T-cell (primary cell): Measurements from ENCODE around the gene SERPINC1. TPM values are rescaled to one million over a fixed set of nuclear protein-coding genes. Genes with fewer than 3 reads are reported as not detected.
"Not testable (repeated sequence)": the region's sequence is repeated elsewhere in the genome, so short reads cannot be mapped to it uniquely, and the experiment has no call there.

Experiments
- ATAC-seq, 4 experiments: fragments of 200-7000 bp in 3 of 4; fragments of 150-1000 bp in 1 of 4; cut with Tn5 transposase; replicated peaks in 1 of 4; 1 replicate in 3 of 4; 2 replicates in 1 of 4; pipeline ENCODE4 v1.10.0; 2021; ENCODE audit warnings: moderate library complexity in 3 of 4, mild to moderate bottlenecking in 2 of 4, moderate number of reproducible peaks in 1 of 4
- CTCF ChIA-PET, 2 donors: fragments of 300-600 bp; sonication (Branson Sonifier 250); formaldehyde crosslinking; loops; one replicate each; lab custom pipeline; 2022; ENCODE audit warnings: antibody characterized with exemption in 2 of 2; lab: Charles Lee
- POLR2A ChIA-PET, 2 donors: fragments of 300-600 bp; sonication (Branson Sonifier 250); formaldehyde crosslinking; loops; one replicate each; lab custom pipeline; 2022; ENCODE audit warnings: antibody characterized with exemption in 2 of 2; lab: Charles Lee
- DNase-seq, 35 experiments: peaks; one replicate each; pipeline versions ENCODE4 v3.0.0 to v3.0.0-alpha.2; 2013 to 2023
- H3K27ac ChIP-seq: one replicate; pipeline ENCODE4 v1.5.1; 2013; ENCODE audit warnings: low read length
- H3K27me3 ChIP-seq, 2 experiments: replicated peaks in 1 of 2; 1 replicate in 1 of 2; 2 replicates in 1 of 2; pipeline versions ENCODE4 v1.6.1 to v1.7.0; 2013; ENCODE audit warnings: low read length in 1 of 2, mixed read lengths in 1 of 2; ENCODE audit not compliant: control insufficient read depth in 2 of 2, insufficient read depth in 2 of 2; ENCODE audit errors: extremely low read depth in 1 of 2
- H3K36me3 ChIP-seq, 2 donors: 1 replicate in 1 of 2; 2 replicates in 1 of 2; pipeline versions ENCODE4 v1.6.1 to v1.7.0; 2013; ENCODE audit warnings: low read length in 1 of 2; ENCODE audit not compliant: control insufficient read depth in 2 of 2, insufficient read depth in 1 of 2; ENCODE audit errors: extremely low read depth in 1 of 2
- H3K4me1 ChIP-seq, 2 experiments: 1 replicate in 1 of 2; 2 replicates in 1 of 2; pipeline versions ENCODE4 v1.6.1 to v1.7.0; 2013; ENCODE audit warnings: low read length in 2 of 2, mixed read lengths in 1 of 2; ENCODE audit not compliant: insufficient read depth in 2 of 2, control insufficient read depth in 1 of 2; ENCODE audit errors: extremely low read depth in 1 of 2
- H3K4me3 ChIP-seq, 2 donors: 1 replicate in 1 of 2; 2 replicates in 1 of 2; pipeline versions ENCODE4 v1.5.1 to v1.7.0; 2013; ENCODE audit warnings: mild to moderate bottlenecking in 2 of 2, low read length in 1 of 2, moderate library complexity in 1 of 2; ENCODE audit not compliant: control insufficient read depth in 1 of 2; ENCODE audit errors: extremely low read depth in 1 of 2
- H3K9me3 ChIP-seq: 2 replicates; pipeline ENCODE4 v1.7.0; 2013
- H3K27ac Mint-ChIP-seq, 2 donors: one replicate each; pipeline ENCODE4 v1.8.0; 2020 to 2021; ENCODE audit warnings: mild to moderate bottlenecking in 2 of 2, mixed read lengths in 2 of 2
- H3K27me3 Mint-ChIP-seq, 2 donors: one replicate each; pipeline ENCODE4 v1.8.0; 2021 to 2022; ENCODE audit warnings: mixed read lengths in 2 of 2
- H3K36me3 Mint-ChIP-seq: one replicate; pipeline ENCODE4 v1.8.0; 2021; ENCODE audit warnings: mixed read lengths
- H3K4me1 Mint-ChIP-seq, 3 donors: one replicate each; pipeline ENCODE4 v1.8.0; 2020 to 2022; ENCODE audit warnings: mixed read lengths in 3 of 3, mild to moderate bottlenecking in 1 of 3
- H3K4me3 Mint-ChIP-seq, 3 donors: one replicate each; pipeline ENCODE4 v1.8.0; 2020 to 2022; ENCODE audit warnings: mild to moderate bottlenecking in 3 of 3, mixed read lengths in 3 of 3, moderate library complexity in 3 of 3
- H3K9me3 Mint-ChIP-seq, 3 donors: one replicate each; pipeline ENCODE4 v1.8.0; 2020 to 2022; ENCODE audit warnings: mixed read lengths in 3 of 3
- WGBS: methylation state at CpG from one replicate; pipeline ENCODE4 v1.1.5; 2013; ENCODE audit warnings: missing lambda C conversion rate; ENCODE audit not compliant: insufficient coverage; 5-methylcytosine and 5-hydroxymethylcytosine counted together
- total RNA-seq, 35 experiments: library from RNA in 6 of 35; stranded (reverse) in 6 of 35; fragments of 120-200 nt in 1 of 35; gene quantifications; one replicate each; pipeline versions ENCODE4 v1.2.1 to v1.2.4 and lab custom pipeline; 2013 to 2026

Gene SERPINC1
- total RNA-seq, 5 donors from 2014 or later (not counting 1 experiment from before 2014, with no cell fraction given), result 0.72 to 1.3 (median 0.95) TPM; not detected in 2

DNA sequence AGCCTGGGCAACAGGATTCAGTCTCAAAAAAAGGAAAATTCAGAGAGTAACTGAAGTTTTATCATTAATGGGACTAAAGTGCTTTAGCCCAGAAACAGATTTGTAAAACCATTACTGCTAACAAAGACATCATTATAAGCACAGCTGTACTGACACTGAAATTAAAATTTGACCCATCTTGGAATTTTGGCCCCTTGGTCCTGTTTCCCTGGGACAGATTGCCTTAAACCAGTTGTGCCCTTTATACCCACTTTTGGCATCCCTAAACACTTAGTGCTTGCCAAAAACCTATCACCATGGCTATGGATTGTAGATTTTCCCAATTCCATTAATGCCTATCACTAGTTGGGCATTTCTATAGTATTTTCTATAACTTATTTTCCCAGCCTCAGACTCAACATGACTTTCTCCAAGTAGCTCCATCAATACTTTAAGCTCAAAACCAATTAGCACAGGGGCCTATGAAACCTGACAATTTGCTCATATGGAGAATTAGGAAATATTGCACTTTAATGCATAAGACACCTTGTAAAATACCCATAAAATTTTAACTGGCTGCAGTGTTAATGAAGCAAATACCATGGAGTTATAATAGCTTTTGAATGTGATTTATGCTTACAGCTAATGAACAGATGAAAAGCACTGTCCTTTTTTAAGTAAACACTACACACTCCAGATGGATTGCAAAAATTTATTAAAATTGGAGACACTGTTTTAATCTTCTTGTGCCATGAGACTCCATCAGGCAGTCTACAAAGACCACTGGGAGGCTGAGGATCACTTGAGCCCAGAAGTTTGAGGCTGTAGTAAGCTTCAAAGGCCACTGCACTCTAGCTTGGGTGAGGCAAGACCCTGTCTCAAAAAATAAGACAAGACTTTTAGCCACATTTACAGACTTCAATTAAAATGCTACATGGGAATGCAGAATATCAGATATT, 53.6 kb downstream of the SERPINC1 start:
- ChIA-PET POLR2A (interaction anchor here in 1 of 2 donors (0.6 to 1.0 kb wide), 3 partner anchors 12 to 442 kb away, joined by 3 to 4 read pairs (median 4); no protein-coding TSS in a partner anchor), CTCF (no interaction called here)
- peak overlapping the region; percentile 43 to 98 for H3K27ac Mint-ChIP-seq
- H3K9me3 ChIP-seq, result no peaks in the 10 kb centered on the region
- H3K36me3 Mint-ChIP-seq, result peaks cover 43% of the 10 kb centered on the region
- peaks cover 16 to 57% of the 10 kb centered on the region in 2 donors for H3K36me3 ChIP-seq
- H3K27me3 Mint-ChIP-seq, result no peaks in the 10 kb centered on the region
- DNase-seq (no peak), ATAC-seq (no peak)
- H3K9me3 Mint-ChIP-seq, result no peaks in the 10 kb centered on the region
- no peak overlapping the region for H3K4me3 Mint-ChIP-seq
- H3K4me3 ChIP-seq, result no peak overlapping the region
- peak overlapping the region; percentile 21 for H3K27ac ChIP-seq
- H3K27me3 ChIP-seq, result no peaks in the 10 kb centered on the region
- H3K4me1 ChIP-seq, result peaks cover 16 to 19% of the 10 kb centered on the region in 2 experiments
- peaks cover 38 to 50% (median 40%) of the 10 kb centered on the region in 3 donors for H3K4me1 Mint-ChIP-seq

DNA sequence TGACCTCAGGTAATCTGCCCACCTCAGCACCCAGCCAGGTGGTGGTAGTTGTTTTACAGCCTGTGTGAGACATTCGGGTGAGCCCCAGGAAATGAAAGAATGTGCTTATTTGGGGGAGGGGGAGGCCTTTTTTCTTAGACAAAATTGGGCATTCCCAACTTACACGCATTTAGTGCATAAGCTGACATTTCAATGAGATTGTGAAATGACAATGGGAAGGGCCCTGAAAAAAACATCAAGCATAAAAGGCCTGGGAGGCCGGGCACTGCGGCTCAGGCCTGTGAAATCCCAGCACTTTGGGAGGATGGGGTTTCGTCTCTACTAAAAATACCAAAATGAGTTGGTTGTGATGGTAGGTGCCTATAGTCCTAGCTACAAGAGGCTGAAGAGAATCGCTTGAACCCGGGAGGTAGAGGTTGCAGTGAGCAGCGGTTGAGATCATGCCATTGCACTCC, 54.3 kb downstream of the SERPINC1 start:
- WGBS, result 47% methylated on average over 3 of the region's 8 CpGs
- Mint-ChIP-seq H3K4me3 (no peak overlapping the region), H3K9me3 (no peaks in the 10 kb centered on the region), H3K27me3 (no peaks in the 10 kb centered on the region), H3K27ac (peak overlapping the region in 1 of 2 donors; percentile 58), H3K4me1 (peaks cover 38 to 50% (median 40%) of the 10 kb centered on the region in 3 donors), H3K36me3 (peaks cover 48% of the 10 kb centered on the region)
- Histone ChIP-seq H3K4me3 (no peak overlapping the region), H3K36me3 (peaks cover 16 to 57% of the 10 kb centered on the region in 2 donors), H3K27ac (no peak overlapping the region), H3K27me3 (no peaks in the 10 kb centered on the region), H3K9me3 (no peaks in the 10 kb centered on the region), H3K4me1 (peaks cover 16 to 19% of the 10 kb centered on the region in 2 experiments)
- ChIA-PET CTCF (no interaction called here), POLR2A (interaction anchor here in 1 of 2 donors (0.7 to 1.0 kb wide), 2 partner anchors 11 to 36 kb away, joined by 3 to 4 read pairs; no protein-coding TSS in a partner anchor)
- ATAC-seq, result no peak
- no peak for DNase-seq

DNA sequence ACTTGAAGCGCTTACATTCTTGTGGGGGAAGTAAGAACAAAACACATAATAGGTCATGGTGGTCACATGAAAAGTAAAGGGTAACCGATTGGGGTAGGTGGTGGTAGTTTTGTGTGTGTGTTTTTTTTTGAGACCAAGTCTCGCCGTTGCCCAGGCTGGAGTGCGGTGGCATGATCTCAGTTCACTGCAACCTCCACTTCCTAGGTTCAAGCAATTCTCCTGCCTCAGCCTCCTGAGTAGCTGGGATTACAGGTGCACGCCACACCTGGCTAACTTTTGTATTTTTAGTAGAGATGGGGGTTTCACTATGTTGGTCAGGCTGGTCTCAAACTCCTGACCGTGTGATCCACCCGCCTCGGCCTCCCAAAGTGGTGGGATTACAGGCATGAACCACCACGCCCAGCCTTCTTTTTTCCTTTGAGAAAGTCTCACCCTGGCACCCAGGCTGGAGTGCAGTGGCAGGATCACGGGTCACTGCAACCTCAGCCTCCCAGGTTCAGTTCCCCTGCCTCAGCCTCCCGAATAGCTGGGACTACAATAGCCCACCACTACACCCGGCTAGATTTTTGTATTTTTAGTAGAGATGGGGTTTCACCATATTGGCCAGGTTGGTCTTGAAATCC, 54.9 kb downstream of the SERPINC1 start:
- WGBS, result 85% methylated on average over 3 of the region's 13 CpGs
- POLR2A ChIA-PET, result interaction anchor here (0.5 to 1.0 kb wide), 4 partner anchors 18 to 1106 kb away, joined by 3 to 4 read pairs (median 3); no protein-coding TSS in a partner anchor
- H3K36me3 Mint-ChIP-seq, result peaks cover 52% of the 10 kb centered on the region
- Histone ChIP-seq H3K4me1 (peaks cover 14 to 16% of the 10 kb centered on the region in 2 experiments), H3K36me3 (peaks cover 16 to 60% of the 10 kb centered on the region in 2 donors)
- not testable (repeated sequence) for H3K9me3 Mint-ChIP-seq, DNase-seq, H3K9me3 ChIP-seq, H3K27ac ChIP-seq, H3K4me3 Mint-ChIP-seq, H3K4me3 ChIP-seq, H3K27me3 ChIP-seq, ATAC-seq, H3K27me3 Mint-ChIP-seq
- peak overlapping the region in 1 of 2 donors; percentile 75 for H3K27ac Mint-ChIP-seq
- CTCF ChIA-PET, result interaction anchor here in 1 of 2 donors (0.7 kb wide), 1 partner anchor 1198 kb away, joined by 3 read pairs; no protein-coding TSS in a partner anchor
- H3K4me1 Mint-ChIP-seq, result peaks cover 37 to 45% (median 40%) of the 10 kb centered on the region in 3 donors

- WGBS, result 84% methylated on average over 6 of the region's 7 CpGs
- Mint-ChIP-seq H3K9me3 (no peaks in the 10 kb centered on the region), H3K27me3 (no peaks in the 10 kb centered on the region), H3K36me3 (peaks cover 50% of the 10 kb centered on the region), H3K4me1 (peaks cover 32 to 40% (median 36%) of the 10 kb centered on the region in 3 donors), H3K27ac (peak overlapping the region in 1 of 2 donors; percentile 75), H3K4me3 (no peak overlapping the region)
- H3K27ac ChIP-seq, result no peak overlapping the region
- H3K4me1 ChIP-seq, result peaks cover 9 to 15% of the 10 kb centered on the region in 2 experiments
- no peak for ATAC-seq
- H3K27me3 ChIP-seq, result no peaks in the 10 kb centered on the region
- CTCF ChIA-PET, result interaction anchor here (0.6 to 0.7 kb wide), 2 partner anchors 885 to 1198 kb away, joined by 3 read pairs; no protein-coding TSS in a partner anchor
- H3K36me3 ChIP-seq, result peaks cover 16 to 64% of the 10 kb centered on the region in 2 donors
- no peak for DNase-seq
- H3K9me3 ChIP-seq, result no peaks in the 10 kb centered on the region
- no peak overlapping the region for H3K4me3 ChIP-seq
- POLR2A ChIA-PET, result interaction anchor here (0.5 to 0.7 kb wide), 3 partner anchors 13 to 30 kb away, joined by 3 to 4 read pairs (median 3); no protein-coding TSS in a partner anchor
Measured at GRCh38 chr1:173861731-173862145, 55.4 kb downstream of the SERPINC1 start.

- no peaks in the 10 kb centered on the region for H3K27me3 Mint-ChIP-seq
- peaks cover 20 to 23% (median 20%) of the 10 kb centered on the region in 3 donors for H3K4me1 Mint-ChIP-seq
- no CpG with 5 or more reads among the region's 1 CpG for WGBS
- peaks cover 43% of the 10 kb centered on the region for H3K36me3 Mint-ChIP-seq
- Histone ChIP-seq H3K36me3 (peaks cover 13 to 56% of the 10 kb centered on the region in 2 donors), H3K9me3 (no peaks in the 10 kb centered on the region), H3K4me3 (no peak overlapping the region), H3K4me1 (peaks cover 2 to 7% of the 10 kb centered on the region in 2 experiments), H3K27me3 (no peaks in the 10 kb centered on the region), H3K27ac (no peak overlapping the region)
- H3K27ac Mint-ChIP-seq, result peak overlapping the region in 1 of 2 donors; percentile 28
- ChIA-PET POLR2A (interaction anchor here (0.6 to 1.0 kb wide), 4 partner anchors 16 to 442 kb away, joined by 3 to 4 read pairs (median 4); no protein-coding TSS in a partner anchor), CTCF (interaction anchor here (0.6 kb wide), 2 partner anchors 167 to 822 kb away, joined by 3 read pairs; no protein-coding TSS in a partner anchor)
- ATAC-seq (no peak), DNase-seq (no peak)
- no peak overlapping the region for H3K4me3 Mint-ChIP-seq
- no peaks in the 10 kb centered on the region for H3K9me3 Mint-ChIP-seq
Measured at GRCh38 chr1:173860065-173860464, 57.1 kb downstream of the SERPINC1 start.
